ENCODE results near the gene BGN. TPM values are rescaled to one million over a fixed set of nuclear protein-coding genes. Genes with fewer than 3 reads are reported as not detected.

BGN gene
- total RNA-seq, 1 experiment from 2014 or later, result 0.37 TPM

- ChIA-PET RAD21 (ENCODE audit: low non-redundant PET in 1 of 2, low total read pairs in 2 of 2, uncharacterized antibody in 2 of 2, unreplicated experiment in 2 of 2) (no interaction called here), CTCF (no interaction called here), POLR2A (no interaction called here)
- TF ChIP-seq RAD21 (IDR thresholded peaks at IDR 0.05; ENCODE audit: low read depth) (no peak), SRF (IDR thresholded peaks at IDR 0.05; ENCODE audit: low read depth) (no peak), POLR2A (IDR thresholded peaks at IDR 0.05; ENCODE audit: borderline replicate concordance, extremely low read depth, insufficient read depth, insufficient read length) (no peak), FOSL1 (IDR thresholded peaks at IDR 0.05; ENCODE audit: low read depth) (no peak), EZH2 (IDR thresholded peaks at IDR 0.05) (no peak), ATF3 (IDR thresholded peaks at IDR 0.05) (no peak), CBX3 (IDR thresholded peaks at IDR 0.05; ENCODE audit: low read depth) (no peak), SIN3A (IDR thresholded peaks at IDR 0.05; ENCODE audit: low read depth) (no peak), CTCF (IDR thresholded peaks at IDR 0.05 in 2 of 3, conservative IDR thresholded peaks at IDR 0.05 in 1 of 3; ENCODE audit: borderline replicate concordance in 1 of 3, insufficient read depth in 1 of 3, low read depth in 2 of 3, low read length in 2 of 3) (no peak), ZNF274 (IDR thresholded peaks at IDR 0.05; ENCODE audit: low read depth, low read length) (no peak), SP1 (IDR thresholded peaks at IDR 0.05; ENCODE audit: low read depth) (no peak), TCF7L2 (IDR thresholded peaks at IDR 0.05; ENCODE audit: borderline replicate concordance, extremely low read depth, insufficient read depth, insufficient read length) (no peak), REST (IDR thresholded peaks at IDR 0.05; ENCODE audit: low read depth) (no peak), EZH2phosphoT487 (IDR thresholded peaks at IDR 0.05; ENCODE audit: borderline replicate concordance) (no peak), POLR2AphosphoS5 (IDR thresholded peaks at IDR 0.05; ENCODE audit: low read depth, low read length) (no peak), YY1 (IDR thresholded peaks at IDR 0.05; ENCODE audit: extremely low read depth, insufficient replicate concordance, low read depth, low read length) (no peak), ZBTB33 (IDR thresholded peaks at IDR 0.05; ENCODE audit: extremely low read depth, insufficient replicate concordance, low read length) (no peak), JUND (IDR thresholded peaks at IDR 0.05) (no peak), EGR1 (IDR thresholded peaks at IDR 0.05; ENCODE audit: low read depth) (no peak), MAX (IDR thresholded peaks at IDR 0.05) (no peak)
- Histone ChIP-seq H3K4me3 (replicated peaks in 1 of 2; ENCODE audit: low read depth in 1 of 2, low read length in 2 of 2) (no peak overlapping the region), H3K36me3 (ENCODE audit: control insufficient read depth in 1 of 2, insufficient read depth in 2 of 2, low read length in 2 of 2) (no peaks in the 10 kb centered on the region), H3K4me1 (ENCODE audit: control insufficient read depth in 1 of 2, insufficient read depth in 2 of 2, low read length in 2 of 2) (no peaks in the 10 kb centered on the region), H2AFZ (ENCODE audit: low read depth, low read length, poor library complexity, severe bottlenecking) (no peak overlapping the region), H3K79me2 (ENCODE audit: insufficient read depth, low read length) (no peaks in the 10 kb centered on the region), H3K9me3 (ENCODE audit: control insufficient read depth in 1 of 2, insufficient read depth in 1 of 2, low read depth in 1 of 2, low read length in 2 of 2) (no peaks in the 10 kb centered on the region), H3K4me2 (ENCODE audit: low read length) (no peak overlapping the region), H4K20me1 (ENCODE audit: insufficient read depth) (no peaks in the 10 kb centered on the region), H3K27ac (ENCODE audit: low read depth, low read length) (no peak overlapping the region), H3K27me3 (ENCODE audit: insufficient read depth, low read length) (no peaks in the 10 kb centered on the region), H3K9ac (ENCODE audit: low read length) (no peak overlapping the region), H3K9me2 (ENCODE audit: insufficient read depth) (no peaks in the 10 kb centered on the region)
- BruUV-seq (replicated peaks), result no TSS peak
- intact Hi-C loops (cut with micrococcal nuclease), result no loop called here
- peak; percentile 74 for ATAC-seq
- DNase-seq (ENCODE audit: low read depth, low spot score), result no peak
Observed at GRCh38 chrX:153522259-153522658, 27.5 kb downstream of the BGN start.

Data from HCT116 (cell line).